ENCODE results near the gene GRAMD1A.

The GRAMD1A gene

GRCh38 chr19:35058370-35058769 is 58.2 kb downstream of the GRAMD1A start:
- Histone ChIP-seq H3K4me2 (no peak overlapping the region), H3K9ac (no peak overlapping the region), H3K36me3 (no peaks in the 10 kb centered on the region), H4K20me1 (no peaks in the 10 kb centered on the region), H3K27ac (no peak overlapping the region), H3K4me1 (peaks cover 0 to 28% (median 14%) of the 10 kb centered on the region in 10 experiments; a peak in 16 of 20 replicates), H3K9me3 (replicated peaks in 1 of 11) (no peaks in the 10 kb centered on the region), H3K27me3 (no peaks in the 10 kb centered on the region), H3K4me3 (no peak overlapping the region)
- no peak for TF ChIP-seq Cebpa-rat (IDR thresholded peaks at IDR 0.05)

- Histone ChIP-seq H3K36me3 (no peaks in the 10 kb centered on the region), H3K27ac (no peak overlapping the region), H3K9ac (no peak overlapping the region), H3K27me3 (no peaks in the 10 kb centered on the region), H3K4me3 (no peak overlapping the region), H3K4me1 (peaks cover 0 to 23% (median 12%) of the 10 kb centered on the region in 10 experiments; a peak in 16 of 20 replicates), H3K4me2 (no peak overlapping the region), H3K9me3 (replicated peaks in 1 of 11) (no peaks in the 10 kb centered on the region), H4K20me1 (no peaks in the 10 kb centered on the region)
- no peak for TF ChIP-seq Cebpa-rat (IDR thresholded peaks at IDR 0.05)
These were observed 59.1 kb downstream of the GRAMD1A start for GRCh38 chr19:35059006-35059798.

- Histone ChIP-seq H3K27me3 (no peaks in the 10 kb centered on the region), H4K20me1 (no peaks in the 10 kb centered on the region), H3K27ac (no peak overlapping the region), H3K4me2 (no peak overlapping the region), H3K9ac (no peak overlapping the region), H3K4me3 (no peak overlapping the region), H3K36me3 (no peaks in the 10 kb centered on the region), H3K4me1 (peaks cover 0 to 17% (median 10%) of the 10 kb centered on the region in 10 experiments; a peak in 15 of 20 replicates), H3K9me3 (replicated peaks in 1 of 11) (no peaks in the 10 kb centered on the region)
- TF ChIP-seq Cebpa-rat (IDR thresholded peaks at IDR 0.05), result no peak
These were observed 59.6 kb downstream of the GRAMD1A start for GRCh38 chr19:35059799-35060091.

GRCh38 chr19:35060160-35060855 is 60.2 kb downstream of the GRAMD1A start:
- Histone ChIP-seq H3K4me1 (peaks cover 0 to 13% (median 6%) of the 10 kb centered on the region in 10 experiments; a peak in 15 of 20 replicates), H4K20me1 (no peaks in the 10 kb centered on the region), H3K36me3 (no peaks in the 10 kb centered on the region), H3K27me3 (no peaks in the 10 kb centered on the region), H3K9me3 (replicated peaks in 1 of 11) (no peaks in the 10 kb centered on the region), H3K4me2 (no peak overlapping the region), H3K9ac (no peak overlapping the region), H3K27ac (no peak overlapping the region), H3K4me3 (no peak overlapping the region)
- TF ChIP-seq Cebpa-rat (IDR thresholded peaks at IDR 0.05), result no peak

GRCh38 chr19:35061583-35062373 is 61.7 kb downstream of the GRAMD1A start:
- Histone ChIP-seq H3K27me3 (no peaks in the 10 kb centered on the region), H3K4me3 (no peak overlapping the region), H3K9me3 (replicated peaks in 1 of 11) (peaks cover 0 to 5% (median 0%) of the 10 kb centered on the region in 11 experiments; a peak in 3 of 22 replicates), H3K36me3 (no peaks in the 10 kb centered on the region), H4K20me1 (no peaks in the 10 kb centered on the region), H3K27ac (no peak overlapping the region), H3K4me1 (peaks cover 0 to 12% (median 4%) of the 10 kb centered on the region in 10 experiments; a peak in 7 of 20 replicates), H3K9ac (no peak overlapping the region), H3K4me2 (no peak overlapping the region)
- TF ChIP-seq Cebpa-rat (IDR thresholded peaks at IDR 0.05), result no peak

GRCh38 chr19:35062942-35063341 is 62.8 kb downstream of the GRAMD1A start:
- H4K20me1 ChIP-seq, result no peaks in the 10 kb centered on the region
- H3K9me3 ChIP-seq (replicated peaks in 1 of 11), result peaks cover 0 to 6% (median 0%) of the 10 kb centered on the region in 11 experiments; a peak in 3 of 22 replicates
- no peak overlapping the region for H3K4me3 ChIP-seq
- H3K27me3 ChIP-seq, result no peaks in the 10 kb centered on the region
- peaks cover 0 to 21% (median 10%) of the 10 kb centered on the region in 10 experiments; a peak in 10 of 20 replicates for H3K4me1 ChIP-seq
- no peak overlapping the region for H3K27ac ChIP-seq
- TF ChIP-seq Cebpa-rat (IDR thresholded peaks at IDR 0.05), result no peak
- no peak overlapping the region for H3K4me2 ChIP-seq
- H3K9ac ChIP-seq, result no peak overlapping the region
- H3K36me3 ChIP-seq, result no peaks in the 10 kb centered on the region

- no peak overlapping the region for H3K27ac ChIP-seq
- no peak overlapping the region for H3K4me2 ChIP-seq
- H3K27me3 ChIP-seq, result no peaks in the 10 kb centered on the region
- H3K9ac ChIP-seq, result no peak overlapping the region
- no peaks in the 10 kb centered on the region for H4K20me1 ChIP-seq
- peaks cover 0 to 6% (median 0%) of the 10 kb centered on the region in 11 experiments; a peak in 3 of 22 replicates for H3K9me3 ChIP-seq (replicated peaks in 1 of 11)
- H3K4me1 ChIP-seq, result peaks cover 0 to 28% (median 10%) of the 10 kb centered on the region in 10 experiments; a peak in 10 of 20 replicates
- H3K4me3 ChIP-seq, result no peak overlapping the region
- TF ChIP-seq Cebpa-rat (IDR thresholded peaks at IDR 0.05), result no peak
- no peaks in the 10 kb centered on the region for H3K36me3 ChIP-seq
These were observed 64.1 kb downstream of the GRAMD1A start for GRCh38 chr19:35063940-35064818.

- Histone ChIP-seq H3K9me3 (replicated peaks in 1 of 11) (peaks cover 3 to 12% (median 6%) of the 10 kb centered on the region in 11 experiments; a peak in 20 of 22 replicates), H3K4me2 (peak overlapping the region in 1 of 11 experiments; percentile 10; a peak in 1 of 22 replicates), H3K27ac (peak overlapping the region in 8 of 11 experiments; percentile 51 to 77 (median 64); a peak in 10 of 22 replicates), H4K20me1 (no peaks in the 10 kb centered on the region), H3K9ac (peak overlapping the region in 1 of 11 experiments; percentile 13; a peak in 1 of 22 replicates), H3K27me3 (no peaks in the 10 kb centered on the region), H3K4me1 (peaks cover 0 to 35% (median 12%) of the 10 kb centered on the region in 10 experiments; a peak in 11 of 20 replicates), H3K36me3 (no peaks in the 10 kb centered on the region), H3K4me3 (no peak overlapping the region)
- no peak for TF ChIP-seq Cebpa-rat (IDR thresholded peaks at IDR 0.05)
These were observed 65.5 kb downstream of the GRAMD1A start for GRCh38 chr19:35065574-35065973.

Measured in BLaER1 treated with 17β-estradiol and CSF1 and Interleukin-3, amounts not matched to agents 10 nM and 100 nM (cell line).